Retina (tissue), 1 donor: ENCODE measurements around the gene FCN1.

Experiments
- DNase-seq: peaks from one replicate; pipeline ENCODE4 v3.0.0-alpha.2; 2016

The FCN1 gene

DNA sequence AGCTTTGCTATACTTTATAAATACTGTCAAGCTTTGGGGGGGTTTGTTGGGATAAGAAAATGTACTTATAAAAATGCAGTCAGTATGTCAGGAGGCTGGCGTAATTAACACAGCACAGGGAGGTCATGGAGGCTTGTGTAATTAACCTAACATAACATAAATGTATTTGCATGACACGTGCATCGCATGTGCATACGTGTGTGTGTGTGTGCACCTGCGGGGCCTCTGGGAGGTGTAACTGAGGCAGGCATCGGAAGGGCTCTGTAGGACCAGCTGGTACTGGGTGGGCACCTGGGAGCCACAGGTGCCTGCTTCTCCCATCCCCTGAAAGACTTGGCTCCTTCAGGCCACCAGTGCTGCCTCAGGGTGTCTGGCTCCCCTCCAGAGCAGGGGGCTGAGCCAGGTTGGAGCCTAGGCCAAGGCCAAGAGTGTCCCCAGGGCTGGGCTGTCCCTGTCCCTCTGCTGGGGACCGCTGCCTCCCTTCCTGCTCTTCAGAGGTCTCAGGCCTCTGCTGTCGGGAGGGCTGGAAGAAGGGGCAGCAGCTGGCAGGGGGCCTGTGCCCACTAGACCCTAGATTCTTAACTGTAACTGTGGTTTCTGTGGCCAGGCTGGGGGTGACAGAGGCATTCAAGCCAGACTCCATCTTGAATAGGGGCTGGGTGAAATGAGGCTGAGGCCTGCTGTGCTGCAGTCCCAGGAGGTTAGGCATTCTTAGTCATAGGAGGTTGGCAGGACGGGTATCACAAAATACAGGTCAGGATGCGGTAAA, 28.1 kb downstream of the FCN1 start:
- DNase-seq = no peak

DNA sequence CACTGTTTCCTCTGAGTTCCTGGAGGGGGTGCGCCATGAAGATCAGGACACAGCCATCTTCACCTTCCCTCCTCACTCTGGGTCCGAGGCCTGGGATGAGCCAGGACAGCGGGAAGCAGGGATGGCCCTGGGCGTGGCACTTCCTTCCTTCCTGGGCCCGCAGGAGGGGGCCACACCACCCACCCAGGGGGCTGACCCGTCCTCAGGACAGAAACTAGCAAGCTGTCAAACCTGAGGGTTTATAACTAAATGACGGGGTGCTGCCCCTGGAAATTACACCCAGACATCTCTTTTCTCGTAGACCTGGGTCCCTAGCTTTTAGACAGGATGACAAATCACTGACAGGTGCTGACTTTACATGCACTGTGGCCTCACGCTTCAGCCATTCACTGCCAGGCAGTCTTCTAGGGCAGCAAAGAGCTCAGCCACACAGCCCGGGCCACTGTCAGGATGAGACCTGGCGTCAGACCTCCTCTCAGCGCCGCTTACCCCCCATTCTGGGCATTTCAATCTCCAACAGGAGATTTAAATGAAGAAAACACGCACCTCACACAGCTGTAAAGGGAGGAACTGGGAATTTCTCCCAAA, 29.0 kb downstream of the FCN1 start:
- no peak for DNase-seq

GRCh38 chr9:134887686-134888602, 29.8 kb downstream of the FCN1 start:
- no peak for DNase-seq

DNA sequence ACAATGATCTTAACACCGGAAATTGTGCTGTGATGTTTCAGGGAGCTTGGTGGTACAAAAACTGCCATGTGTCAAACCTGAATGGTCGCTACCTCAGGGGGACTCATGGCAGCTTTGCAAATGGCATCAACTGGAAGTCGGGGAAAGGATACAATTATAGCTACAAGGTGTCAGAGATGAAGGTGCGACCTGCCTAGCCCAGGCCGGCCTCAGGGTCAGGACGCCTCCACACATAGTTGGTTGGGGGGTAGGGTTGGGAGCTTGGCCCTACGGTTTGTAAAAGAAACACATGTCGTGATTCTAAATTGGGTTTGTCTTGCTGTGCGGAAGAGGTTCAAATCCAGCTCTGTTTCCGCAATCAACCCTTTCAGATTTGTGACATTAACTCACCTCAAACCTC, 30.5 kb downstream of the FCN1 start:
- DNase-seq = no peak

- no peak for DNase-seq
Measured at GRCh38 chr9:134886413-134886913, 31.2 kb downstream of the FCN1 start.

DNA sequence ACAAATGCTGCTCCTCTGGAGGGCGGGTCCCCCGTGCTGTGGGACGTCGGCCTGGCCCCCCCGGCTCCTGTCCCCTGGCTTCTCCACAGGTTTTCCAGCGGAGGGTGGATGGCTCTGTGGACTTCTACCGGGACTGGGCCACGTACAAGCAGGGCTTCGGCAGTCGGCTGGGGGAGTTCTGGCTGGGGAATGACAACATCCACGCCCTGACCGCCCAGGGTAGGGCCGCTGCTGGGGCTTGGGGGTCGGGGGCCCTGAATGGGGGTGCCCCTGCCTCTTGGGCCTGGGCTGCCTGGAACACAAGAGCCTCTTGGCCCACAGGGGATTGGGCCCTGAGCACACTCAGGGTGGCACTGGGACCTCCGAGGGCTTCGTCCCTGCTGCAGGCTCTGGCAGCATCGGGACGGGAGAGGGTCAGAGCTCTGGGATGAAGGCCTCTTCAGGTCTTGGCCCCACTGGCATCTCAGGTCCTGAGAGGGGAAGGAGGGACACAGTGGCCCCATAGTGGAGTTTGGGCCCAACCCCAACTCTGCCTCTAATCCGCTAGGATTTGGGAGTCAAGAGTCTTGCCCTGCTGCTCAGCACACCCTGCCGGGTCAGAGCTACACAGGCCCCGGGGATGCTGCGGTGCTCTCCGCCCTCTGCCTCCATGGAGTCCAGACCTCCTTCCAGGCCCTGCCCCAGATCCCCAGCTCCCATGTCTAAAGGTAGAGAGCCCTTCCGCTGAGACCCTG, 31.9 kb downstream of the FCN1 start:
- DNase-seq = no peak

DNA sequence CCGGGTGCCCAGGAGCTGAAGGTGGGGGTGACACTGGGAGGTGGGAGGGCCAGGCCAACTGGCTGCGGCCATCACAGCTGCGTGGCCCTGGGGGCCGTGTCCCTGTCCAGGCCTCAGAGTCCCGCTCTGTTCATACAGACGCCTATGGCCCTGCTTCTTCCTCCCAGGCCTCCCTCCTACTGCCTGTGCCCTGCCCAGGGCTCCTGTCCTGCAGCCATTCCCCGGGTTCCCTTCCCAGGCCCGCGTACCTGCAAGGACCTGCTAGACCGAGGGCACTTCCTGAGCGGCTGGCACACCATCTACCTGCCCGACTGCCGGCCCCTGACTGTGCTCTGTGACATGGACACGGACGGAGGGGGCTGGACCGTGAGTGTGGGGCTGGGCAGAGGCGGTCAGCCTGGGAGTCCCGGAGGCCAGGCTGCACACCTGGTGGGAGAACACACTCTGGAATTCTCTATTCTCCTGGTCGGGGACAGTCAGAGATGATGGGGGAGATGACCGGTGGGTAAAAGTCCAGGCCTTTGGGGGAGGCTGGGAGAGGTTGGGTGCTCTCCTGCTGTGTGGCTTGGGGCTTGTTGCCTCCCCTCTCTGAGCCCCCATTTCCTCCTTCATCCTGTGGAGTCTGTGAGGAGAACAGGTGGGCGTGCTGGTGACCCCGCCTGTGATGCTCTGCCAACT, 32.6 kb downstream of the FCN1 start:
- DNase-seq = no peak

DNA sequence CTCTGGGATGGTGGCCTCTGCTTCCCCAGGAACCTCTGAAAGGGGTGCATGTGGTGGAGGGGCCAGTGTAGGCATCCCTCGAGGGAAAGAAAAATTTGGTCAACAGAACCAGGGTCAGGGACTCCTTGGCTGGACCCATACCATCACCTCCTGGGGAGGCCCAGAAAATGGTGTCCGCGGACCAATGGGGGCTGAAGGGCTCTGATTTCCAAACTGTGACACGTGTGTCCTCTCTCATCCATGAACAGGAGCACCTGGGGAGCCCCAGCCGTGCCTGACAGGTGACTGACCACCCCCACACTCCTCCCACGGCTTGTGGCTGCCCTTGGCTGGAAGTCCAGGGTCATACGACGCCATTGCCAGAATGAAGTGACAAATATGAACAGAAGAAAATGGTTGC, 33.2 kb downstream of the FCN1 start:
- DNase-seq = no peak

DNA sequence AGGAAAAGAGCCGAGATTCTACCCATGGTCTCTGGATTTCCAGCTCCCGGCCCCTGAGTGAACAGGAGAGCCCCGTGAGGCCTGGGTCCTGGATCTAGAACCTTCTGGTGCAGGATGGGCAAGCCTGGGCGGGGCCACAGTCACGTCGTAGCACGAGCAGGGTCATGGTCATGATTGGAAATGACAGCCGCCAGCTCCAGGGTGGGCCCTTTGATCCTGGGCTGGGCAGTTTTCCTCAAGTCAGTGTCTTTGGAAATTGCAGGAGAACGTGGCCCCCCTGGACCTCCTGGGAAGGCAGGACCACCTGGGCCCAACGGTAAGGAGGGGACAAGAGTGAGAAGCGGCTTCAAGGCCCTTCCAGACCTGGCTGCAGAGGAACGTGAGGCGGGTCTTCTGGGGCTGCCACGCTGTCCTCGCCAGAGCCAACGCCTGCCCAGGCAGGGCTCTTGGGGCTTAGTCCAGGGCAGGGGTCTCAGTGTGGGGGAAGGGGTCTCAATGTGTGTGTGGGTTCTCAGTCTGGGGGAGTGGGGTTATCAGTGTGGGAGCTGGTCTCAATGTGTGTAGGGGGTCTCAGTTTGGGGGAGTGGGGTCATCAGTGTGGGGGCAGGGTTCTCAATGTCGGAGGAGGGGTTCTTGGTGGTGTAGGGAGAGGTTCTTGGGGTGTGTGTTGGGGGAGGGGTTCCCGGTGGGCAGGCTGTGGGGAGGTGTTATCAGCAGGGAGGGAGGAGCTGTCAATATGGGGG, 34.5 kb downstream of the FCN1 start:
- no peak for DNase-seq

DNA sequence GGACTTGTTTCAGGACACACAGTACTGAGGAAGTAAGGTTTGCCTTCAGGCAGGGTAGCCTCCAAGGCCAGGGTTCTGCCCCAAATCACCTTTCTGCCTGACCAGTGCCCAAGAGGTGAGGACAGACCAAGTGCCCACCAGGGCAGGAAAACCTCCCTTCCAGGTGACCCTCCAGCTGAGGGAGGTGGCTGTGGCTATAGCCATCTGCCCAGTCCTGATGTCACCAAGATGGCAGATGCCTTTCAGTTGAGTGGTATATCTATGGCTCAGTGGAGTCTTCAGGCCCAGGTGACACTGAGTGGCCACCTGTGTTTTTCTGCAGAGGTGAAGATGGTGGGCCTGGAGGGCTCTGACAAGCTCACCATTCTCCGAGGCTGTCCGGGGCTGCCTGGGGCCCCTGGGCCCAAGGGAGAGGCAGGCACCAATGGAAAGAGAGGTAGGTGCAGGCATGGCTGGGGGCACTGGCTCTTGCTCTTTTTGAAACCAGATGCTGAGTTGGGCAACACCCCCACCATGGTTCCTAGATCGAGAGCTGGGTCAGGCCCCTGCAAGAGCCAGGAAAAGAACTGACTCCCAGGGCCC, 35.4 kb downstream of the FCN1 start:
- DNase-seq = no peak

DNA sequence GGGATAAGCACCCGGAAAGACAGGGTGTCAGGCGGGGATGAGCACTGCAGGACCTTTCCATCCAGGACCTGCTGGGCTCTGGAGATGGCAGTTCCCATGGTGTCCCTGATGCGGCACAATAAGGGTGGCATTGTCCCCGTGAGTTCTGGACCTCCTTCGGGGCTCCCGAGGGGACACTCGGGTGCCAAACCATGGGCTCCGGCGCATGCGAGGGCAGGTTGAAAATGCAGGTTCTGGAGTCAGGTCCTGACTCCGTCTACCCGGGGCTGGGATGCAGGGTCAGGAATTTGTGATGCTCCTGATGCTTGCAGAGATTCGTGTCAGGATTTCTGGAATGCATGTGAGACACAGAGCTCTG, 36.4 kb downstream of the FCN1 start:
- no peak for DNase-seq

DNA sequence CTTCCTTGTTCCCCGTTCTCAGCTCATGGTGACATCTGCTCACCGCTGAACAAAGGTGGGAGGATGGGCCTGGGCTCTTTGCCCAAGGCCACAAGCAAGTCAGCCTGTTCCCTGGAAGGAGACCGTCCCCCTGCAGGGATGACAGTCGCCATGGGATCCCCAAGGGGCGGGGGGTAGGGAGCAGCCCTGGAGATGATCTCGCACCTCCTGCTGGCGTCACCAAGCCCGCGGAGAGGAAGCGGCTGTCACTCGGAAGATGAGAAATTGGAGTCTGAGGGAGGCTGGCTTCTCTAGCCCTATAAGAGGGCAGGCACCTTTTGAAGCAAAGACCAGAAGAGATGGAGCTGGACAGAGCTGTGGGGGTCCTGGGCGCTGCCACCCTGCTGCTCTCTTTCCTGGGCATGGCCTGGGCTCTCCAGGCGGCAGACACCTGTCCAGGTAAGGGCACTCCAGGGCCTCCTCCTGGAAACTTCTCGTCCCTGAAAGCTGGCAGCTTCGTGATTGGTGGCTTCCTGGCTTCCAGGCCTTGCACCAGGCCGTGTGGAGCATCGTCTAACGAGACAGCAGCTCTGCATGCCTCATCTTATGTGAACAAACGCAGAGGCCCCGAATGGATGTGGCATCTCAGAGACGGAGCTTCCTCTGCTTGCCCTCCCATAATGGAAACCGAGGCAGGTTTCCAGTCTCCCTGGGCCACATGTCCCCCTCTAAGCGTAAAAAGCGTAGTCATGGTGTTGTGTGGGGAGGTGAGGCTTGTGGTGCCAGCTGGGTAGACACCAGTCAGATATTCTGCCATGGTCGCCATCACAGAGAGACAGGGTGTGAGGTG, 37.0 kb downstream of the FCN1 start, which contains the start of gene FCN2:
FCN2 (plus strand) TSS at position 327 of the 829 bp plus-strand sequence; CDS start at position 339, 12 bp downstream.
- DNase-seq = no peak

DNA sequence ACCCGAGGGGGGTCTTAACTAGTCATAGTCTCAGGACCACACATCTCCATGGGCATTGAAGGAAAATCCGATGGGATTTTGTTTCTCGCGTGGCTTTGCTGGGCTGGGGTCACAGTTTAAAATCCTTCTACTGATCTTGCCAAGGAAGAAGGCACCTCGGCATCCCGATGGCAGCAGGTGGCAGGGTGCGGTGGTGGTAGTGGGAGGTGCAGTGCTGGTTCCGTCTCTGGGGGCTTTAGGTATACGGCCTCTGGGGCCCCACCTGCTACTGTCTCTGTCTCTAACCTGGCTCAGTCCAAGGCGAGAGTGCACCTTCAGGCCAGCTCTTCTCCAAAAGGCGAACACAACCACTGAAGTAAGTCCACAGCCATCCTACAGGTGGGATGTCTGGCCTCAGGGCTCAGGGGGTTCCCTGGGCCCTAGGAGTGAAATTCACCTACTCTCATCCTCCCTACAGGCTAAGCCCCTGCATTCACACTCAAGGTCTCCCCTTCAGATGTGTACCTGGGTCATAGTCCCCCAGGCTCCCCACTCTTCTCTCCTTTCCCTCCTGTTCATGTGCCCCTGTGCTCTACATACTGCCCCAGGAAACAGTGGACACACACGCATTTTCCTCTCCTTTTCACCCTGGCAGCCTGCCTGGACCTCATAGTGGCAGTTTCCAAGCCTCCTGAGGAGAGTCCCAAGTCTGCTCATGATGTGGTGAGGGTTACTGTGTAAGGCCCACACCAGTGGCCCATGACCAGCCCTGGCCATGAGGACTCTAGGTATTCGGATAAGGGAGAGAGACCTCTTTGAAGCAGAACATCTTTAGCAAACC, 37.8 kb downstream of the FCN1 start:
- DNase-seq = no peak

GRCh38 chr9:134877541-134877940, 40.2 kb downstream of the FCN1 start:
- DNase-seq = no peak

GRCh38 chr9:134875371-134875770, 42.3 kb downstream of the FCN1 start:
- no peak for DNase-seq

- DNase-seq = no peak
Measured at GRCh38 chr9:134872482-134873231, 45.1 kb downstream of the FCN1 start.

DNA sequence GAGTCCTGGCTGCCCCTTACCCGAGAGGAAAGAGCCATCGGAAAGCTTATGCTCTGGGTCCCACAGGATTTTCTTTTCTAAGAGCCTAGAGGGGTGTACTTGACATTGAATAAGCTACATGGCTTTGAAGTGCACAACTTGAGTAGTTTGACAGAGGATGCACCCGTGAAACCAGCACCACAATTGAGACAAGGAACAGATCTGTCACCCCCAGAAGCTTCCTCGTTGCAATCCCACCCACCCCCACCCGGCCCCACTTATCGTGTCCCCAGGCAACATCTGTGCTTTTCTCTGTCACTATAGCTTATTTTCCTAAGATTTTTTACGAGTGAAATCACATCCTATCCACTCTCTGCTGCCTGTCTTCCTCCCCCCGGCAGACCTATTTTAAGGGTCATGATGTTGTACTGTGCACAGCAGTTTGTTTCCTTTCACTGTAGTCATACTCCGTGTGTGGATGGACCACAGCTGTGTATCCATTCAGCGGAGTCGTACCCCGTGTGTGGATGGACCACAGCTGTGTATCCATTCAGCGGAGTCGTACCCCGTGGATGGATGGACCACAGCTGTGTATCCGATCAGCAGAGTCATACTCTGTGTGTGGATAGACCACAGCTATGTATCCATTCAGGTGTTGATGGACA, 45.9 kb downstream of the FCN1 start:
- DNase-seq = no peak
